ENCODE data around the gene STARD5. TPM values are rescaled to one million over a fixed set of nuclear protein-coding genes. Genes with fewer than 3 reads are reported as not detected.
"Not testable (repeated sequence)": the region's sequence is repeated elsewhere in the genome, so short reads cannot be mapped to it uniquely, and the experiment has no call there.

Gene STARD5
- total and polyA plus RNA-seq, 5 experiments from 2014 or later: 3.8 to 12.8 (median 6.9) TPM

- POLR2A ChIA-PET: interaction anchor here (0.7 kb wide), 1 partner anchor 18 kb away, joined by 4 read pairs; no protein-coding TSS in a partner anchor
- H3K9me3 Mint-ChIP-seq: no peaks in the 10 kb centered on the region
- no peaks in the 10 kb centered on the region for H3K27me3 Mint-ChIP-seq
- H3K4me3 Mint-ChIP-seq: no peak overlapping the region
- ATAC-seq: no peak
- DNase-seq: no peak
- H3K27ac Mint-ChIP-seq: no peak overlapping the region
- H3K36me3 Mint-ChIP-seq: peaks cover 0 to 2% (median 2%) of the 10 kb centered on the region in 3 donors
- H3K4me1 Mint-ChIP-seq: peaks cover 0 to 1% (median 0%) of the 10 kb centered on the region in 4 donors
These were observed 25.3 kb upstream of the STARD5 start for GRCh38 chr15:81349271-81349670.

- H3K27ac Mint-ChIP-seq, ATAC-seq, DNase-seq, H3K27me3 Mint-ChIP-seq, H3K4me3 Mint-ChIP-seq, H3K36me3 Mint-ChIP-seq, POLR2A ChIA-PET, H3K9me3 Mint-ChIP-seq, H3K4me1 Mint-ChIP-seq: not testable (repeated sequence)
These were observed 24.8 kb upstream of the STARD5 start for GRCh38 chr15:81348691-81349090.

GRCh38 chr15:81347910-81348309 is 24.0 kb upstream of the STARD5 start:
- Mint-ChIP-seq H3K4me3 (no peak overlapping the region), H3K4me1 (peaks cover 0 to 1% (median 0%) of the 10 kb centered on the region in 4 donors), H3K9me3 (no peaks in the 10 kb centered on the region), H3K27me3 (no peaks in the 10 kb centered on the region), H3K27ac (peak overlapping the region in 1 of 10 donors; percentile 66), H3K36me3 (peaks cover 2 to 6% (median 3%) of the 10 kb centered on the region in 3 donors)
- no peak for DNase-seq
- POLR2A ChIA-PET: no interaction called here
- no peak for ATAC-seq

- no peak for DNase-seq
- no peaks in the 10 kb centered on the region for H3K9me3 Mint-ChIP-seq
- no peak overlapping the region for H3K4me3 Mint-ChIP-seq
- peaks cover 2 to 6% (median 3%) of the 10 kb centered on the region in 3 donors for H3K36me3 Mint-ChIP-seq
- no peak for ATAC-seq
- no peaks in the 10 kb centered on the region for H3K27me3 Mint-ChIP-seq
- H3K27ac Mint-ChIP-seq: no peak overlapping the region
- peaks cover 0 to 1% (median 0%) of the 10 kb centered on the region in 4 donors for H3K4me1 Mint-ChIP-seq
- POLR2A ChIA-PET: no interaction called here
These were observed 22.7 kb upstream of the STARD5 start for GRCh38 chr15:81346611-81347010.

- Mint-ChIP-seq H3K4me1 (peaks cover 0 to 1% (median 0%) of the 10 kb centered on the region in 4 donors), H3K27ac (no peak overlapping the region), H3K4me3 (no peak overlapping the region), H3K36me3 (peaks cover 3 to 6% (median 6%) of the 10 kb centered on the region in 3 donors), H3K27me3 (no peaks in the 10 kb centered on the region), H3K9me3 (no peaks in the 10 kb centered on the region)
- DNase-seq (no peak), ATAC-seq (no peak)
- POLR2A ChIA-PET: interaction anchor here (0.7 kb wide), 1 partner anchor 765 kb away, joined by 3 read pairs; no protein-coding TSS in a partner anchor
These were observed 19.4 kb upstream of the STARD5 start for GRCh38 chr15:81343371-81343770.

GRCh38 chr15:81341351-81341750 is 17.4 kb upstream of the STARD5 start:
- DNase-seq: no peak

GRCh38 chr15:81339851-81340250 is 15.9 kb upstream of the STARD5 start:
- ATAC-seq (no peak), DNase-seq (no peak)
- no peaks in the 10 kb centered on the region for H3K27me3 Mint-ChIP-seq
- no peaks in the 10 kb centered on the region for H3K9me3 Mint-ChIP-seq
- no peak overlapping the region for H3K4me3 Mint-ChIP-seq
- POLR2A ChIA-PET: no interaction called here
- peaks cover 3 to 6% (median 6%) of the 10 kb centered on the region in 3 donors for H3K36me3 Mint-ChIP-seq
- peaks cover 0 to 7% (median 4%) of the 10 kb centered on the region in 4 donors for H3K4me1 Mint-ChIP-seq
- H3K27ac Mint-ChIP-seq: no peak overlapping the region

More at GRCh38 chr15:81341351-81341750, 17.4 kb upstream of the STARD5 start:
- no peak overlapping the region for H3K27ac Mint-ChIP-seq
- no peaks in the 10 kb centered on the region for H3K27me3 Mint-ChIP-seq
- no peaks in the 10 kb centered on the region for H3K9me3 Mint-ChIP-seq
- ATAC-seq: no peak
- no peak overlapping the region for H3K4me3 Mint-ChIP-seq
- H3K4me1 Mint-ChIP-seq: peaks cover 0 to 6% (median 3%) of the 10 kb centered on the region in 4 donors
- H3K36me3 Mint-ChIP-seq: peaks cover 3 to 6% (median 6%) of the 10 kb centered on the region in 3 donors
- POLR2A ChIA-PET: no interaction called here

- ATAC-seq: no peak
- peaks cover 0 to 7% (median 4%) of the 10 kb centered on the region in 4 donors for H3K4me1 Mint-ChIP-seq
- H3K27ac Mint-ChIP-seq: no peak overlapping the region
- no peak overlapping the region for H3K4me3 Mint-ChIP-seq
- no peak for DNase-seq
- H3K36me3 Mint-ChIP-seq: peaks cover 3 to 4% (median 4%) of the 10 kb centered on the region in 3 donors
- H3K27me3 Mint-ChIP-seq: no peaks in the 10 kb centered on the region
- H3K9me3 Mint-ChIP-seq: no peaks in the 10 kb centered on the region
- POLR2A ChIA-PET: no interaction called here
These were observed 15.4 kb upstream of the STARD5 start for GRCh38 chr15:81339321-81339720.

GRCh38 chr15:81338170-81339007 is 14.4 kb upstream of the STARD5 start:
- no peaks in the 10 kb centered on the region for H3K9me3 Mint-ChIP-seq
- POLR2A ChIA-PET: interaction anchor here (1.6 kb wide), 1 partner anchor 63 kb away, joined by 5 read pairs; no protein-coding TSS in a partner anchor
- H3K27ac Mint-ChIP-seq: no peak overlapping the region
- no peak for ATAC-seq
- no peak for DNase-seq
- peaks cover 0 to 13% (median 5%) of the 10 kb centered on the region in 4 donors for H3K4me1 Mint-ChIP-seq
- H3K4me3 Mint-ChIP-seq: no peak overlapping the region
- H3K27me3 Mint-ChIP-seq: no peaks in the 10 kb centered on the region
- H3K36me3 Mint-ChIP-seq: peaks cover 0 to 4% (median 0%) of the 10 kb centered on the region in 3 donors

GRCh38 chr15:81337713-81338157 is 13.8 kb upstream of the STARD5 start:
- Mint-ChIP-seq H3K9me3 (no peaks in the 10 kb centered on the region), H3K27me3 (no peaks in the 10 kb centered on the region), H3K4me1 (peaks cover 0 to 13% (median 6%) of the 10 kb centered on the region in 4 donors), H3K27ac (no peak overlapping the region), H3K36me3 (peaks cover 0 to 4% (median 0%) of the 10 kb centered on the region in 3 donors), H3K4me3 (no peak overlapping the region)
- DNase-seq: no peak
- ATAC-seq: no peak
- POLR2A ChIA-PET: interaction anchor here (1.6 kb wide), 1 partner anchor 62 kb away, joined by 5 read pairs; no protein-coding TSS in a partner anchor

- no peaks in the 10 kb centered on the region for H3K9me3 Mint-ChIP-seq
- peaks cover 0 to 13% (median 6%) of the 10 kb centered on the region in 4 donors for H3K4me1 Mint-ChIP-seq
- peak overlapping the region in 3 of 10 donors; percentile 8 to 87 (median 52) for H3K27ac Mint-ChIP-seq
- H3K36me3 Mint-ChIP-seq: peaks cover 0 to 4% (median 0%) of the 10 kb centered on the region in 3 donors
- ATAC-seq (no peak), DNase-seq (no peak)
- H3K4me3 Mint-ChIP-seq: no peak overlapping the region
- POLR2A ChIA-PET: interaction anchor here (1.1 to 1.6 kb wide), 2 partner anchors 40 to 62 kb away, joined by 5 to 8 read pairs; no protein-coding TSS in a partner anchor
- no peaks in the 10 kb centered on the region for H3K27me3 Mint-ChIP-seq
These were observed 13.3 kb upstream of the STARD5 start for GRCh38 chr15:81337241-81337640.

- peak overlapping the region in 5 of 10 donors; percentile 21 to 87 (median 34) for H3K27ac Mint-ChIP-seq
- no peaks in the 10 kb centered on the region for H3K9me3 Mint-ChIP-seq
- H3K4me1 Mint-ChIP-seq: peaks cover 0 to 19% (median 11%) of the 10 kb centered on the region in 4 donors
- H3K4me3 Mint-ChIP-seq: no peak overlapping the region
- POLR2A ChIA-PET: interaction anchor here (0.7 to 1.1 kb wide), 2 partner anchors 10 to 40 kb away, joined by 3 to 8 read pairs; no protein-coding TSS in a partner anchor
- ATAC-seq (peak; percentile 64 to 73), DNase-seq (peak in 7 of 10 donors; percentile 20 to 72 (median 36))
- no peaks in the 10 kb centered on the region for H3K27me3 Mint-ChIP-seq
- H3K36me3 Mint-ChIP-seq: peaks cover 0 to 4% (median 0%) of the 10 kb centered on the region in 3 donors
These were observed 12.6 kb upstream of the STARD5 start for GRCh38 chr15:81336568-81336967.

- POLR2A ChIA-PET: interaction anchor here (1.1 to 1.6 kb wide), 3 partner anchors 33 to 60 kb away, joined by 5 to 6 read pairs (median 6); no protein-coding TSS in a partner anchor
- Mint-ChIP-seq H3K27me3 (no peaks in the 10 kb centered on the region), H3K9me3 (no peaks in the 10 kb centered on the region), H3K36me3 (no peaks in the 10 kb centered on the region), H3K4me1 (peaks cover 0 to 26% (median 20%) of the 10 kb centered on the region in 4 donors), H3K27ac (peak overlapping the region in 2 of 10 donors; percentile 4 to 28), H3K4me3 (no peak overlapping the region)
- no peak for ATAC-seq
- no peak for DNase-seq
These were observed 11.7 kb upstream of the STARD5 start for GRCh38 chr15:81335631-81336030.
